ENCODE measurements around the gene C19orf25. TPM values are rescaled to one million over a fixed set of nuclear protein-coding genes. Genes with fewer than 3 reads are reported as not detected.

C19orf25 gene
- total and polyA plus RNA-seq, 2 of the 13 experiments (the other 11 are each of a cell fraction or from before 2014, with no cell fraction given): 14.2 to 32.4 TPM

- TF ChIP-seq, protein P1, sequence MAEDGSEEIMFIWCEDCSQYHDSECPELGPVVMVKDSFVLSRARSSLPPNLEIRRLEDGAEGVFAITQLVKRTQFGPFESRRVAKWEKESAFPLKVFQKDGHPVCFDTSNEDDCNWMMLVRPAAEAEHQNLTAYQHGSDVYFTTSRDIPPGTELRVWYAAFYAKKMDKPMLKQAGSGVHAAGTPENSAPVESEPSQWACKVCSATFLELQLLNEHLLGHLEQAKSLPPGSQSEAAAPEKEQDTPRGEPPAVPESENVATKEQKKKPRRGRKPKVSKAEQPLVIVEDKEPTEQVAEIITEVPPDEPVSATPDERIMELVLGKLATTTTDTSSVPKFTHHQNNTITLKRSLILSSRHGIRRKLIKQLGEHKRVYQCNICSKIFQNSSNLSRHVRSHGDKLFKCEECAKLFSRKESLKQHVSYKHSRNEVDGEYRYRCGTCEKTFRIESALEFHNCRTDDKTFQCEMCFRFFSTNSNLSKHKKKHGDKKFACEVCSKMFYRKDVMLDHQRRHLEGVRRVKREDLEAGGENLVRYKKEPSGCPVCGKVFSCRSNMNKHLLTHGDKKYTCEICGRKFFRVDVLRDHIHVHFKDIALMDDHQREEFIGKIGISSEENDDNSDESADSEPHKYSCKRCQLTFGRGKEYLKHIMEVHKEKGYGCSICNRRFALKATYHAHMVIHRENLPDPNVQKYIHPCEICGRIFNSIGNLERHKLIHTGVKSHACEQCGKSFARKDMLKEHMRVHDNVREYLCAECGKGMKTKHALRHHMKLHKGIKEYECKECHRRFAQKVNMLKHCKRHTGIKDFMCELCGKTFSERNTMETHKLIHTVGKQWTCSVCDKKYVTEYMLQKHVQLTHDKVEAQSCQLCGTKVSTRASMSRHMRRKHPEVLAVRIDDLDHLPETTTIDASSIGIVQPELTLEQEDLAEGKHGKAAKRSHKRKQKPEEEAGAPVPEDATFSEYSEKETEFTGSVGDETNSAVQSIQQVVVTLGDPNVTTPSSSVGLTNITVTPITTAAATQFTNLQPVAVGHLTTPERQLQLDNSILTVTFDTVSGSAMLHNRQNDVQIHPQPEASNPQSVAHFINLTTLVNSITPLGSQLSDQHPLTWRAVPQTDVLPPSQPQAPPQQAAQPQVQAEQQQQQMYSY (CRISPR knock-in tag; IDR thresholded peaks at IDR 0.05): no peak
- TF ChIP-seq ZMAT3 (CRISPR knock-in tag; conservative IDR thresholded peaks at IDR 0.05) (no peak), PRDM4 (CRISPR knock-in tag; IDR thresholded peaks at IDR 0.05; ENCODE audit: borderline replicate concordance) (no peak), ATF6 (CRISPR knock-in tag; conservative IDR thresholded peaks at IDR 0.05) (no peak), WIZ (CRISPR knock-in tag; IDR thresholded peaks at IDR 0.05) (no peak), ZBTB26 (CRISPR knock-in tag; IDR thresholded peaks at IDR 0.05; ENCODE audit: borderline replicate concordance) (no peak), ZNF512B (CRISPR knock-in tag; IDR thresholded peaks at IDR 0.05; ENCODE audit: borderline replicate concordance) (no peak), HMGA1 (CRISPR knock-in tag; conservative IDR thresholded peaks at IDR 0.05) (no peak), MYC (CRISPR knock-in tag; IDR thresholded peaks at IDR 0.05; ENCODE audit: borderline replicate concordance) (no peak), ZNF382 (CRISPR knock-in tag; IDR thresholded peaks at IDR 0.05; ENCODE audit: borderline replicate concordance) (no peak), ZNF678 (CRISPR knock-in tag; IDR thresholded peaks at IDR 0.05) (no peak), FOXJ3 (CRISPR knock-in tag; IDR thresholded peaks at IDR 0.05; ENCODE audit: borderline replicate concordance) (no peak), ZNF670 (CRISPR knock-in tag; IDR thresholded peaks at IDR 0.05; ENCODE audit: borderline replicate concordance) (no peak), JUNB (CRISPR knock-in tag; IDR thresholded peaks at IDR 0.05; ENCODE audit: borderline replicate concordance) (no peak), CREM (IDR thresholded peaks at IDR 0.05) (no peak), CREM (CRISPR knock-in tag; IDR thresholded peaks at IDR 0.05) (no peak), TARDBP (CRISPR knock-in tag; IDR thresholded peaks at IDR 0.05) (no peak; the same call in 1 of the 2 replicates)
These were observed 2.3 kb upstream of the C19orf25 start (continued) for GRCh38 chr19:1481224-1481892.
